GM12873 (cell line): ENCODE data around the gene PER1.

Experiments
- CTCF ChIP-seq: IDR thresholded peaks from 2 replicates; pipeline ENCODE4 v1.5.1; 2012; ENCODE audit warnings: low read depth, mild to moderate bottlenecking, moderate library complexity, low read length, control low read depth; ENCODE audit not compliant: insufficient read depth; ENCODE audit errors: missing control alignments

PER1 gene

DNA sequence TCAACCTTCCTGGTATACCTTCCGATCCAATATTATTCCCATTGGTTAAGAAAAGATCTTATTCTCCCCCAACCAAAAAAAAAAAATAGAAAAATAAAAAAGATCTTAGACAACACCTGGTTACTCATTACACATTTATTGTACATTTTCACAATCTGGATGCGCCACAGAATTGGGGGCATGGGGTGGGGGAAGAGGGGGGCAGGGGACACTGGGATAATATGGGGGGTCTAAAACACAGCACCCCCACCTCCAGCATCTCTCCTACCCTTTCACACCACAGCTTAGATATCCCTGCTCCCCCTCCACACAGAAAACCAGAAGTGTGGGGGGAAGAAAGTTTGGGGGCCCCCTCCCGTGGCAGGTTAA is 6.8 kb upstream of the PER1 start:
- no peak for TF ChIP-seq CTCF

DNA sequence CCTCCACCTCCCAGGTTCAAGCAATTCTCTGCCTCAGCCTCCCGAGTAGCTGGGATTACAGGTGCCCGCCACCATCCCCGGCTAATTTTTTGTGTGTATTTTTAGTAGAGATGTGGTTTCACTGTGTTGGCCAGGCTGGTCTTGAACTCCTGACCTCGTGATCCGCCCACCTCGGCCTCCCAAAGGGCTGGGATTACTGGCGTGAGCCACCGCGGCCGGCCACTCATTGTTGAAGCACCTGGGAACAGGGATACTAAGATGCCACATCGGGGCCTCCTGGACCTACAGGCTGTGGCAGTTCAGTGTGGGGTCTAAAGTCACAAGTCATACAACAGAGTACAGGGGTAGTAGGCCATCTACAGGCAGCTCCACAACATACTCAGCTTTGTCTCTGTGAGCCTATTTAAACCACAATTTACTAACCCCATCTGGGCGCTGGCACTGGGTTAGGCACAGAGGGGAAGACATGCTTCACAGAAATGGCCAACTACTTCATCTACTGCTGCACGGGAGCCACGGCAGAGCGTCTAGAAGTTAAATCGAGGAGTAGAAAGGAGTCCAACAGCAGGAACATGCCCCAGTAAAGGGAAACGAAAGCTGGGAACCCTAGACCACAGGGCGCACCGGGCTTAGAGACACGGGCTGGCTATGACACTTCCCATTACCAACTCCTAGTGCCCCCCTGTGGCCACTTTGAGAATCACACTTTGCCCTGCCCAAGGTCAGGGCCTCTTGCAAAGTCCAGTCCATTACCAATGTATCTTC is 6.2 kb upstream of the PER1 start:
- peak; percentile 92 for TF ChIP-seq CTCF

- peak; percentile 29 for TF ChIP-seq CTCF
Observed at GRCh38 chr17:8156246-8156992, 4.2 kb upstream of the PER1 start.

DNA sequence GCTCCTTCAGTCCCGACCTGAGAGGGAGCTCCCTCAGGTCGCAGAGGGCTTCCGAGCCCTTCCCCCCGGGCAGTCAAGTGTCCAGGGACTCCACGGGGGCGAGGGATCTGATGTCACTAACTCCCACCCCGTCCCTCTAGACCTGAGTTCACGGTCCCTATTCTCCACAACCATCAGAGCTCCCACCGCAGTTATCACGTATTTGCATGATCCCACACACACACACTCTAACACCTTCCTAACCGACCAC is 3.7 kb upstream of the PER1 start:
- no peak for TF ChIP-seq CTCF

DNA sequence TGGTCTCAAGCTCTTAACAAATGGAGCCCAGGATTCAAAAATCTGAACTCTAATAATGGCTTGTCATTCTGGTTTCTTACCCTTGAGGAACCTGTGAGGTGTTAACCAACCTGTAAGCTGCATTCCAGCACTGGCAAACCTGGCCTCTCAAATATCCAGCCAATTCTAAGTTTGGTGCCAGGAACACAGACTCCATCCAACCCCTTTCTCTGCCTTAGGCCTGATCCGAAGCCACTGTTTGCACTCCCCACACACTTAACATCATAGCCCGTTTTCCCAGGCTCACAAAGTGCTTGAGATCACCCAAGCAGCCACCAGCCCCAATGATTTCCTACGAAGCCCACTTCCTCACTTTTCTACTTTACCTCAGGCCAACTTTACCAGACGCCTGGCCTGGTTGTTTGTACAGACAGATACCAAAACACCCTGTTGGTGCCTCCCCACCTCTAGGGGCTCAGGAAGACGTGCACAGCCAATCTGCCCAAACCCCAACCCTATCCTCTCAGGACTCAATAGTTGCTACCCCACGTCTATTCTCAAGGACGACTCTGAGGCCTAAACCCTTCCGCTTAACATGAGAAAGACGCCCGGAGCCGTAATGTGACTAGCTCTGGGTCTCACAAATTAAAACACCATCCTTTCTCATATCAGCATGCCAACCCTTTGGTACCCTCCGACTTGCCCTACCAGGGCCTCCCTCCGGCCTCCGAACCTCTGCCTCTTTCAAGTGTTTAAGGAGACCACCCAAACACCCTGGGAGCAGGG is 3.2 kb upstream of the PER1 start:
- no peak for TF ChIP-seq CTCF

DNA sequence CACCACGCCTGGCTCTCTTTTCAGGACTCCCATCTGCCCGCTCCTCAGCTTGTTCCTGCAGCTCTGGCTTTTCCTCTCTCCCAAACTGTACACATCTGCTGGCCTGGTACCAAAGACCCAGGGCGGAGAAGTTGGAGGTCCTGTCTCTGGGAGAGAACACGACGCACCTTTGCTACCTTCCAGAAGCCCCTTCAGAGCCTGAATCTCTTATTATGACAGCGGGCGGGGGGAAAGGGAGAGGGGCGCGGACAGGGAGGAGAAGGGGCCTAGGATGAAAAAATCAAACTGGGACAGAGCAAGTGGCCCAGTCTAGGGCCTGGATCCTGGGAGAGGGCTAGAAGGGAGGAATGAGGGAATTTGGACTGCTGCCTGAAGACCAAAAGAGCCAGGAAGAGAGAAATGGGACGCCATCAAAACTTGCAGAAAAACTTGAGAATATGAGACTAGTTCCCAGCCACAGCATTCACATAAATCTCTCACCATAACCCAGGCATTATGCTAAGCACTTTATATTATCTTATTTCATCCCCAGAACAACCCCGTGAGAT is 2.5 kb upstream of the PER1 start:
- TF ChIP-seq CTCF: no peak
